T-helper 17 cell (primary cell): ENCODE data around the gene RAB29. TPM values are rescaled to one million over a fixed set of nuclear protein-coding genes. Genes with fewer than 3 reads are reported as not detected.

Experiments
- ATAC-seq: fragments of 150-1000 bp; cut with Tn5 transposase; 2 replicates; pipeline ENCODE4 v1.10.0; 2021; ENCODE audit warnings: mild to moderate bottlenecking, moderate library complexity
- DNase-seq, 3 donors: peaks; one replicate each; pipeline versions ENCODE4 v3.0.0 to v3.0.0-alpha.2; 2020 to 2021
- H3K9me3 ChIP-seq: one replicate; pipeline ENCODE4 v1.7.0; 2013; ENCODE audit warnings: low read length, mild to moderate bottlenecking; ENCODE audit not compliant: control insufficient read depth, poor library complexity, severe bottlenecking
- H3K27ac Mint-ChIP-seq: one replicate; pipeline ENCODE4 v1.8.0; 2022; ENCODE audit warnings: mild to moderate bottlenecking, moderate library complexity, mixed read lengths
- H3K27me3 Mint-ChIP-seq: one replicate; pipeline ENCODE4 v1.8.0; 2022; ENCODE audit warnings: mixed read lengths
- H3K36me3 Mint-ChIP-seq: one replicate; pipeline ENCODE4 v1.8.0; 2022; ENCODE audit warnings: low read depth, mixed read lengths
- H3K4me1 Mint-ChIP-seq: one replicate; pipeline ENCODE4 v1.8.0; 2022; ENCODE audit warnings: mild to moderate bottlenecking, mixed read lengths
- H3K4me3 Mint-ChIP-seq: one replicate; pipeline ENCODE4 v1.8.0; 2022; ENCODE audit warnings: mild to moderate bottlenecking, moderate library complexity, mixed read lengths
- total RNA-seq, 4 donors: library from RNA in 2 of 4; stranded (reverse) in 2 of 4; gene quantifications; one replicate each; pipeline ENCODE4 v1.2.3 and lab custom pipeline; 2022 to 2026

RAB29 gene
- total RNA-seq, 2 donors from 2014 or later = 30.5 to 38.2 TPM

DNA sequence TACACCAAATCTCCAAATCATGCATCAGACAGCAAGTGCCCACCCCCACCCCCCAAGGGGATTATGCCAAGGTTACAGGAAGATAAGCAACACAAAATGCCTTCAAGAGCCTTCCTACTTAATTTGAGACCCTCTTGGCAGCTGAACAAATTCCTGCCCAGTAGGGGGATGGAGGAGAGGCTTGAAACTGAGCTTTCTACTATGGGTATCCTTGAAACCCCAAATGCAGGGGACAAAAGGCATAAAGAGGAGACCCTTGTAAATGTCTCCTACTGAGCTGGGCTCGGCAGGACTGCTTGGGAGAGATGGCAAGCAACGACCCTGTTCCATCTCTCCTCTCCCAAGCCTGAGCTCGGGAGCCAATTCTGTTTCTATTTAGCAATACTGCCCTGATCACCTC is 34.2 kb upstream of the RAB29 start:
- no peak overlapping the region for H3K27ac Mint-ChIP-seq
- no peaks in the 10 kb centered on the region for H3K27me3 Mint-ChIP-seq
- H3K9me3 ChIP-seq = no peaks in the 10 kb centered on the region
- ATAC-seq (no peak), DNase-seq (no peak)
- H3K36me3 Mint-ChIP-seq = peaks cover 6% of the 10 kb centered on the region
- no peak overlapping the region for H3K4me3 Mint-ChIP-seq
- H3K4me1 Mint-ChIP-seq = peaks cover 75% of the 10 kb centered on the region

GRCh38 chr1:205805082-205805711 is 29.9 kb upstream of the RAB29 start:
- Mint-ChIP-seq H3K36me3 (peaks cover 2% of the 10 kb centered on the region), H3K27ac (peak overlapping the region; percentile 88), H3K4me1 (peaks cover 51% of the 10 kb centered on the region), H3K27me3 (no peaks in the 10 kb centered on the region), H3K4me3 (peak overlapping the region; percentile 88)
- ATAC-seq = peak; percentile 48
- DNase-seq = no peak
- H3K9me3 ChIP-seq = no peaks in the 10 kb centered on the region

DNA sequence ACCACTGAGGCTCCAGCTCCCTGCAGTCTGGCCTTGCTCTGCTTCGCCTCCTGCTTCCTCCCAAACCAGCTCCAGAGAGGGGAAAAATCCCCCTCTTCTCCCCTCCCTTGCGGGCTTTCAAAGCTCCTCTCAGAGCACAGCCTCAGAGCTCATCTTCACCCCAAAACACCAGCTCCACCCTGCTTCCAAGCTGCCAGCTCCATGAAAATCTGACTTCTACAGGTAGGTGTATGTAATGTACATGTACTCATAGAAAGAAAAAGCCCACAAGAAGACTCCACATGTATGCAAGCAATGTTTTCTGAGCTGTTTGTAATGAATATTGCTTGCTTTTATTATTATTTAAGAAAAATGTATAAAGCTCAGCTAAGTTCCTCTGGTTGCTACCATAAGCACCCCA is 29.3 kb upstream of the RAB29 start:
- H3K4me3 Mint-ChIP-seq = no peak overlapping the region
- H3K27ac Mint-ChIP-seq = peak overlapping the region; percentile 88
- peaks cover 47% of the 10 kb centered on the region for H3K4me1 Mint-ChIP-seq
- H3K9me3 ChIP-seq = no peaks in the 10 kb centered on the region
- ATAC-seq (no peak), DNase-seq (no peak)
- no peaks in the 10 kb centered on the region for H3K27me3 Mint-ChIP-seq
- H3K36me3 Mint-ChIP-seq = peaks cover 2% of the 10 kb centered on the region

GRCh38 chr1:205803986-205804385 is 28.7 kb upstream of the RAB29 start:
- H3K27ac Mint-ChIP-seq = peak overlapping the region; percentile 88
- H3K36me3 Mint-ChIP-seq = peaks cover 2% of the 10 kb centered on the region
- ATAC-seq = no peak
- H3K9me3 ChIP-seq = no peaks in the 10 kb centered on the region
- no peak overlapping the region for H3K4me3 Mint-ChIP-seq
- no peaks in the 10 kb centered on the region for H3K27me3 Mint-ChIP-seq
- peaks cover 41% of the 10 kb centered on the region for H3K4me1 Mint-ChIP-seq
- no peak for DNase-seq

- DNase-seq (no peak), ATAC-seq (no peak)
- Mint-ChIP-seq H3K27me3 (no peaks in the 10 kb centered on the region), H3K27ac (no peak overlapping the region), H3K36me3 (peaks cover 9% of the 10 kb centered on the region), H3K4me1 (peaks cover 31% of the 10 kb centered on the region), H3K4me3 (no peak overlapping the region)
- no peaks in the 10 kb centered on the region for H3K9me3 ChIP-seq
These were observed 26.8 kb upstream of the RAB29 start for GRCh38 chr1:205802060-205802459.

- no peak for ATAC-seq
- no peaks in the 10 kb centered on the region for H3K27me3 Mint-ChIP-seq
These were observed 25.9 kb upstream of the RAB29 start for GRCh38 chr1:205800981-205801703.

DNA sequence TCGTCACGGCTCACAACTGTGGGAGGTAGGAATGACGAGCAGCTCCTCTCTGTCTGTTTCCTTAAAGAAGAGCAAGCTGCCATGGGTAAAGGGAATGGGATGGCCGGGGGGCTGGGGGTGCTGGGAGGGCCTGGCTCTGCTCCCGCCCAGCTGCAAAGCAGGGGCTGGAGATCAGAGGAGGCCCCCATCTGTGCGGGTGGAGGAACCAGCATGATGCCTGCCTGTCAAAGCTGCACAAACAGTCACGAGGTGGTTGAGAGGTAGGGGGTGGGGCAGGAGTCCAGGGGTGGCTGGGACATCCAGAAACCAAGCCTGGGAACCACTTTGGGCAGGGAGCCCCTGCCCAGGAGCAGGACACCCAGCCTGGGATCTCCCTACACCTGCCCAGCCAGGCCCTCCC is 25.1 kb upstream of the RAB29 start:
- DNase-seq = no peak
- no peaks in the 10 kb centered on the region for H3K9me3 ChIP-seq
- peaks cover 12% of the 10 kb centered on the region for H3K36me3 Mint-ChIP-seq
- no peak overlapping the region for H3K4me3 Mint-ChIP-seq
- H3K4me1 Mint-ChIP-seq = peaks cover 16% of the 10 kb centered on the region
- H3K27me3 Mint-ChIP-seq = no peaks in the 10 kb centered on the region
- no peak for ATAC-seq
- H3K27ac Mint-ChIP-seq = no peak overlapping the region

More at GRCh38 chr1:205800981-205801703, 25.9 kb upstream of the RAB29 start:
- Mint-ChIP-seq H3K4me3 (no peak overlapping the region), H3K4me1 (peaks cover 23% of the 10 kb centered on the region), H3K27ac (no peak overlapping the region), H3K36me3 (peaks cover 12% of the 10 kb centered on the region)
- H3K9me3 ChIP-seq = no peaks in the 10 kb centered on the region
- no peak for DNase-seq

GRCh38 chr1:205798577-205798976 is 23.3 kb upstream of the RAB29 start:
- DNase-seq = no peak
- no peak overlapping the region for H3K4me3 Mint-ChIP-seq

DNA sequence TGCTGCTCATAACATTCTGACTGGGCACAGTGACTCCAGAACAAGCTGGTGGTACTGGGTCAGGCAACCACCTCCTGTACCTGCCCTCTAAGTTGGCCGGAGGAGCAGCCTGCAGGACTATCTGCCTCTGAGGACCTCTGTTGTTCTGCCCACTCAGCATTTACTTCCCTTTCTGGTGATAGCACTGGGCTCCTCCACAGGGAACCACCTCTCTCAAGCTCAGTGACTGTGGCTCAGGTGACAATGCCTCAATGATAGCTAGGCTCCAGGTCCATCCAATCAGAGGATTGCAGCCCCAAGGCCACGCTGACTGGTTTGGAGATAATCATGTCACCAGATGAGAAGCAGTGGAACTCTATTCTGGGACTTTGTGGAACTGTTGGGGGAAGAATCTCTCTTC is 21.9 kb upstream of the RAB29 start:
- ATAC-seq = no peak
- H3K27ac Mint-ChIP-seq = no peak overlapping the region
- DNase-seq = no peak
- no peaks in the 10 kb centered on the region for H3K27me3 Mint-ChIP-seq
- peak overlapping the region; percentile 31 for H3K4me3 Mint-ChIP-seq
- H3K9me3 ChIP-seq = no peaks in the 10 kb centered on the region
- H3K36me3 Mint-ChIP-seq = peaks cover 15% of the 10 kb centered on the region
- peaks cover 7% of the 10 kb centered on the region for H3K4me1 Mint-ChIP-seq

More at GRCh38 chr1:205798577-205798976, 23.3 kb upstream of the RAB29 start:
- no peak for ATAC-seq
- H3K9me3 ChIP-seq = no peaks in the 10 kb centered on the region
- no peaks in the 10 kb centered on the region for H3K27me3 Mint-ChIP-seq
- peaks cover 15% of the 10 kb centered on the region for H3K36me3 Mint-ChIP-seq
- H3K4me1 Mint-ChIP-seq = peaks cover 6% of the 10 kb centered on the region
- H3K27ac Mint-ChIP-seq = no peak overlapping the region

DNA sequence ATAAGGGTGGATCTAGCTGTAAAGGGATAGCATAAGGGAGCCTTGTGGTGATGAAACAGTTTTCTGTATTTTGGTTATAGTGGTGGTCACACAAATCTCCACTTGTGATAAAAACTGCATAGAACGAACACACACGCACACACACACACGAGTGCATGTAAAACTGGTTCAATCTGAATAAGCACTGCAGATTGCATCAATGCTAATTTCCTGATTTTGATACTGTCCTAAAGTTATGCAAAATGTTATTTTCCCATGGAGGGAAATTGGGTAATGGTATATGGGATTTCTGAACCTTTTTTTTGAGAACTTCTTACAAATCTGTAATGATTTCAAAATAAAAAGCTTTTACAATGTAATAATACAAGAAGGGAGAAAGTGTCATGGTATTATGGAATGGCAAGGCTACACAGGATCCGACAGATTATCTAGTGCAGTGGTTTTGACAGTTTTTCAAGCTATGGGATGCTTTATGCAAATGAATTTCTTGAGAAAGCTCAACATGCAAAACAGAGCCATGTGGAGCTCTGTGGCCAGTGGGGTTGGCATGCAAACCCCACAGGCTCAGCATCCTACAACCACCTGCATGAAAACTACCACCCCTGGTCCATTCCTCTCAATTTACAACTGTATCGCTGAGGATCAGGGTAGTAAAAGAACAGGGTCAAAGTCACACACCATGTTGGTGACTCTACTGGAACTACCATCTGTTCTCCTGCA is 18.9 kb upstream of the RAB29 start:
- Mint-ChIP-seq H3K4me3 (no peak overlapping the region), H3K27me3 (no peaks in the 10 kb centered on the region), H3K27ac (peak overlapping the region; percentile 59), H3K36me3 (peaks cover 24% of the 10 kb centered on the region), H3K4me1 (peaks cover 15% of the 10 kb centered on the region)
- DNase-seq = no peak
- H3K9me3 ChIP-seq = no peaks in the 10 kb centered on the region
- no peak for ATAC-seq

GRCh38 chr1:205792961-205793673 is 17.8 kb upstream of the RAB29 start:
- H3K36me3 Mint-ChIP-seq = peaks cover 17% of the 10 kb centered on the region
- no peak for DNase-seq
- ATAC-seq = no peak
- no peak overlapping the region for H3K4me3 Mint-ChIP-seq
- H3K27me3 Mint-ChIP-seq = no peaks in the 10 kb centered on the region
- H3K27ac Mint-ChIP-seq = no peak overlapping the region
- H3K4me1 Mint-ChIP-seq = peaks cover 13% of the 10 kb centered on the region
- H3K9me3 ChIP-seq = no peaks in the 10 kb centered on the region

- H3K4me3 Mint-ChIP-seq = no peak overlapping the region
- no peak overlapping the region for H3K27ac Mint-ChIP-seq
- H3K36me3 Mint-ChIP-seq = peaks cover 17% of the 10 kb centered on the region
- H3K9me3 ChIP-seq = no peaks in the 10 kb centered on the region
- H3K4me1 Mint-ChIP-seq = peaks cover 13% of the 10 kb centered on the region
- no peaks in the 10 kb centered on the region for H3K27me3 Mint-ChIP-seq
- no peak for DNase-seq
- ATAC-seq = no peak
These were observed 17.2 kb upstream of the RAB29 start for GRCh38 chr1:205792481-205792881.
